Right atrium auricular region (tissue), 2 donors: Measurements from ENCODE around the gene AOC2. TPM values are rescaled to one million over a fixed set of nuclear protein-coding genes. Genes with fewer than 3 reads are reported as not detected.
"Not testable (repeated sequence)": the region's sequence is repeated elsewhere in the genome, so short reads cannot be mapped to it uniquely, and the experiment has no call there.

Experiments used
- DNase-seq: peaks from one replicate; pipeline ENCODE4 v3.0.0-alpha.2; 2019; ENCODE audit warnings: low spot score
- H3K27ac ChIP-seq, 2 donors: fragments of 200-600 bp; sonication (generic); 1 replicate in 1 of 2; 2 replicates in 1 of 2; pipeline ENCODE4 v1.5.1; 2016 to 2019
- H3K27me3 ChIP-seq, 2 donors: fragments of 200-600 bp; sonication (generic); one replicate each; pipeline versions ENCODE4 v1.5.1 to v1.6.0; 2017 to 2019
- H3K36me3 ChIP-seq: fragments of 200-600 bp; sonication (generic); one replicate; pipeline ENCODE4 v1.5.1; 2016
- H3K4me1 ChIP-seq, 2 donors: fragments of 200-600 bp; sonication (generic); one replicate each; pipeline versions ENCODE4 v1.5.1 to v1.6.0; 2017 to 2019
- H3K4me3 ChIP-seq, 2 donors: fragments of 200-600 bp; sonication (generic); 1 replicate in 1 of 2; 2 replicates in 1 of 2; pipeline ENCODE4 v1.5.1; 2017 to 2019; ENCODE audit warnings: mild to moderate bottlenecking in 1 of 2, moderate library complexity in 1 of 2
- H3K9me3 ChIP-seq, 2 donors: fragments of 200-600 bp; sonication (generic); one replicate each; pipeline ENCODE4 v1.5.1; 2019
- total RNA-seq, 2 donors: library from RNA; depleted of rRNA; stranded (reverse); fragments of >200 nt; gene quantifications; one replicate each; pipeline ENCODE4 v1.1.0, GENCODE V29; 2016
- TF ChIP-seq, protein P1 (sequence below), 2 donors: fragments of 200-600 bp; sonication (generic); IDR thresholded peaks; one replicate each; pipeline ENCODE4 v1.5.1; 2019; ENCODE audit warnings: antibody characterized with exemption in 2 of 2

The AOC2 gene
- total RNA-seq, 2 donors from 2014 or later, result 0.55 TPM; not detected in 1

DNA sequence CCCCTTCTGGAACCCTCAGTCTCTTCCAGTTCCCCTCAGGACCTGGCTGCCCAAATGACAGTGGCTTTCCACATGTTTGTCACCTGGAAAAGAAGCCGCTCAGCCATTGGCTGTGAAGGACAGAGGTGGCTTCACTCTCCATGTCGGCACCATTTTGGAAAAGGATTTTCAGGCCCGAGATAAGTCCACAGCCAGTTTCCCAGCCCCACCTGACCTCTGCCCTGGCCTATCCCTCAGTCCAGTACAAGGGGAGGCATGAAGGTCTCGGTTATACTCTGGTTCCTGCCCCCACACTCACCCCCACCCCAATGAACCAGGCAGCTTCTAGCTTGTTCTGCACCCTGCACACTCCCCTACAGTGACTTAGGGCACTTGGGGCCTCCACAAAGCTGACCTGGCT lies 21.8 kb downstream of the AOC2 start:
- Histone ChIP-seq H3K27me3 (no peaks in the 10 kb centered on the region), H3K4me3 (no peak overlapping the region), H3K4me1 (no peaks in the 10 kb centered on the region), H3K27ac (no peak overlapping the region), H3K9me3 (peaks cover 0 to 3% of the 10 kb centered on the region in 2 donors), H3K36me3 (no peaks in the 10 kb centered on the region)
- no peak for DNase-seq
- TF ChIP-seq, protein P1, sequence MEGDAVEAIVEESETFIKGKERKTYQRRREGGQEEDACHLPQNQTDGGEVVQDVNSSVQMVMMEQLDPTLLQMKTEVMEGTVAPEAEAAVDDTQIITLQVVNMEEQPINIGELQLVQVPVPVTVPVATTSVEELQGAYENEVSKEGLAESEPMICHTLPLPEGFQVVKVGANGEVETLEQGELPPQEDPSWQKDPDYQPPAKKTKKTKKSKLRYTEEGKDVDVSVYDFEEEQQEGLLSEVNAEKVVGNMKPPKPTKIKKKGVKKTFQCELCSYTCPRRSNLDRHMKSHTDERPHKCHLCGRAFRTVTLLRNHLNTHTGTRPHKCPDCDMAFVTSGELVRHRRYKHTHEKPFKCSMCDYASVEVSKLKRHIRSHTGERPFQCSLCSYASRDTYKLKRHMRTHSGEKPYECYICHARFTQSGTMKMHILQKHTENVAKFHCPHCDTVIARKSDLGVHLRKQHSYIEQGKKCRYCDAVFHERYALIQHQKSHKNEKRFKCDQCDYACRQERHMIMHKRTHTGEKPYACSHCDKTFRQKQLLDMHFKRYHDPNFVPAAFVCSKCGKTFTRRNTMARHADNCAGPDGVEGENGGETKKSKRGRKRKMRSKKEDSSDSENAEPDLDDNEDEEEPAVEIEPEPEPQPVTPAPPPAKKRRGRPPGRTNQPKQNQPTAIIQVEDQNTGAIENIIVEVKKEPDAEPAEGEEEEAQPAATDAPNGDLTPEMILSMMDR (IDR thresholded peaks at IDR 0.05), result no peak

DNA sequence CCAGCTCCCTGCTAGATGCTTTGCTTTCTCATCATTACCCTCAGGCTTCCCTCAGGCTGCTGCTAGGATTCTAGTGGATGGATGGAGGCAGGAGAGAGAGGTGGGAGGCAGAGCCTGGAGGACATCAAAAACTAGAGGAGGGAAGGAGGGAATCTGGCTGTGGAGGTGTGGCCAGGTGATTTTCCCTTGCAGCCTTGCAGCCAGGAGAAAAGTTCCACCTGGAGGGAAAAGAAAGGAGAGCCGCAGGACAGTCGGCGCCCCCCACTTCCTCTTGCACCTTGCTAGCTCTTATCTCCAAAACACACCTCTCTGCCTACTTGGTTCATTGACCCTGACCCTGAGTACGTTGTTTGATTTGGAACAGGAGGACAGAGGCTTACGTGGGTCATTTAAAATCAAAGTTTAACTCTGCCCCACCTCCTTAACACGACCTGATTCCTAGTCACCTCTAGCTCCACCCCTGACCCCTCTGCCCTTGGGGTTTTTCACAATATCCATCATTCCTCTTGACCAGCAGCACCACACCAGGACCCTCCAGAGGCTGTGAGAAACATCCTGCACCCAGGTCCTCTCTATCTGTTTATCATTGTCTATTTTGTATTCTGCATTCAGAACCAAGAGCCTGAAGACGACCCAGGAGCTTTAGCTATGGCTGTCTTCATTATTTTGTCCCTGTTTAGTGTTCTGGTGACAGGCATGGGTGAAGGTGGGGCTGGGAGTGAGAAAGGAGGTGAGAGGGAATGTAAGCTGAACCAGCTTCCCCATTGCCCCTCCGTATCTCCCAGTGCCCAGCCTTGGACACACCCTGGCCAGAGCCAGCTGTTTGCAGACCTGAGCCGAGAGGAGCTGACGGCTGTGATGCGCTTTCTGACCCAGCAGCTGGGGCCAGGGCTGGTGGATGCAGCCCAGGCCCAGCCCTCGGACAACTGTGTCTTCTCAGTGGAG lies 22.5 kb downstream of the AOC2 start:
- H3K4me3 ChIP-seq, result no peak overlapping the region
- H3K9me3 ChIP-seq, result peaks cover 0 to 3% of the 10 kb centered on the region in 2 donors
- H3K36me3 ChIP-seq, result no peaks in the 10 kb centered on the region
- no peak for DNase-seq
- H3K27me3 ChIP-seq, result no peaks in the 10 kb centered on the region
- TF ChIP-seq, protein P1 (IDR thresholded peaks at IDR 0.05), result no peak
- H3K4me1 ChIP-seq, result no peaks in the 10 kb centered on the region
- no peak overlapping the region for H3K27ac ChIP-seq

DNA sequence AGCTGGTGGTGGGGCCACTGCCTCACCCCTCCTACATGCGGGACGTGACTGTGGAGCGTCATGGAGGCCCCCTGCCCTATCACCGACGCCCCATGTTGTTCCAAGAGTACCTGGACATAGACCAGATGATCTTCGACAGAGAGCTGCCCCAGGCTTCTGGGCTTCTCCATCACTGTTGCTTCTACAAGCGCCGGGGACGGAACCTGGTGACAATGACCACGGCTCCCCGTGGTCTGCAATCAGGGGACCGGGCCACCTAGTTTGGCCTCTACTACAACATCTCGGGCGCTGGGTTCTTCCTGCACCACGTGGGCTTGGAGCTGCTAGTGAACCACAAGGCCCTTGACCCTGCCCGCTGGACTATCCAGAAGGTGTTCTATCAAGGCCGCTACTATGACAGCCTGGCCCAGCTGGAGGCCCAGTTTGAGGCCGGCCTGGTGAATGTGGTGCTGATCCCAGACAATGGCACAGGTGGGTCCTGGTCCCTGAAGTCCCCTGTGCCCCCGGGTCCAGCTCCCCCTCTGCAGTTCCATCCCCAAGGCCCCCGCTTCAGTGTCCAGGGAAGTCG lies 23.4 kb downstream of the AOC2 start:
- not testable (repeated sequence) for H3K9me3 ChIP-seq, H3K4me1 ChIP-seq, H3K36me3 ChIP-seq, H3K4me3 ChIP-seq, H3K27me3 ChIP-seq, DNase-seq, H3K27ac ChIP-seq

DNA sequence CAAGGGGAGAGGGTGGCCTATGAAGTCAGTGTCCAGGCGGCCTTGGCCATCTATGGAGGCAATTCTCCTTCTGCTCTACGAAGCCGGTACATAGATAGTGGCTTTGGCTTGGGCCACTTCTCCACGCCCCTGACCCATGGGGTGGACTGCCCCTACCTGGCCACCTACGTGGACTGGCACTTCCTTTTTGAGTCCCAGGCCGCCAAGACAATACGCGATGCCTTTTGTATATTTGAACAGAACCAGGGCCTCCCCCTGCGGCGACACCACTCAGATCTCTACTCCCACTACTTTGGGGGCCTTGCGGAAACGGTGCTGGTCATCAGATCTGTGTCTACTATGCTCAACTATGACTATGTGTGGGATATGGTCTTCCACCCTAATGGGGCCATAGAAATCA lies 24.0 kb downstream of the AOC2 start:
- TF ChIP-seq, protein P1 (IDR thresholded peaks at IDR 0.05), result no peak
- no peaks in the 10 kb centered on the region for H3K4me1 ChIP-seq
- DNase-seq, result no peak

DNA sequence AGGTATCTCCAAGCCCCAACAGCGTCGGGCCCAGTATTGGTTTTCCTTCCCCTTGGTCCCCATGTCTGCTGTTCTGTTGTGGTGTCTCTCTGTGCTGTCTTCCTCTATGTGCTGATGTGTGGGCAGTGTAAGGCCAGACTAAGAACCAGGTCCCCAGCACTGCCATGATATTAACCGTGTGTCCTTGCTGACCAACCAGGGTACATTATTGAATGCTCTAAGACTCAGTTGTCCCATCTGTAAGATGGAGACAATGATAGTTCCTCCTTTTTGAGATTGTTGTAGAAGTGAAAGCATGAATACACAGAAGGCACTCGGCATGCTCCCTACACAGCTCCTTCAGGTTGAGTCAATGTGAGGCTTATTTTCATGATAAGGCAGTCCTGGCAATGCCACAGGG lies 27.3 kb downstream of the AOC2 start:
- DNase-seq, result no peak
- TF ChIP-seq, protein P1 (IDR thresholded peaks at IDR 0.05), result no peak
- no peaks in the 10 kb centered on the region for H3K36me3 ChIP-seq

More for the DNA sequence above, 24.0 kb downstream of the AOC2 start:
- H3K27me3 ChIP-seq, result no peaks in the 10 kb centered on the region
- no peak overlapping the region for H3K4me3 ChIP-seq
- no peak overlapping the region for H3K27ac ChIP-seq
- H3K36me3 ChIP-seq, result no peaks in the 10 kb centered on the region
- peaks cover 0 to 3% of the 10 kb centered on the region in 2 donors for H3K9me3 ChIP-seq

DNA sequence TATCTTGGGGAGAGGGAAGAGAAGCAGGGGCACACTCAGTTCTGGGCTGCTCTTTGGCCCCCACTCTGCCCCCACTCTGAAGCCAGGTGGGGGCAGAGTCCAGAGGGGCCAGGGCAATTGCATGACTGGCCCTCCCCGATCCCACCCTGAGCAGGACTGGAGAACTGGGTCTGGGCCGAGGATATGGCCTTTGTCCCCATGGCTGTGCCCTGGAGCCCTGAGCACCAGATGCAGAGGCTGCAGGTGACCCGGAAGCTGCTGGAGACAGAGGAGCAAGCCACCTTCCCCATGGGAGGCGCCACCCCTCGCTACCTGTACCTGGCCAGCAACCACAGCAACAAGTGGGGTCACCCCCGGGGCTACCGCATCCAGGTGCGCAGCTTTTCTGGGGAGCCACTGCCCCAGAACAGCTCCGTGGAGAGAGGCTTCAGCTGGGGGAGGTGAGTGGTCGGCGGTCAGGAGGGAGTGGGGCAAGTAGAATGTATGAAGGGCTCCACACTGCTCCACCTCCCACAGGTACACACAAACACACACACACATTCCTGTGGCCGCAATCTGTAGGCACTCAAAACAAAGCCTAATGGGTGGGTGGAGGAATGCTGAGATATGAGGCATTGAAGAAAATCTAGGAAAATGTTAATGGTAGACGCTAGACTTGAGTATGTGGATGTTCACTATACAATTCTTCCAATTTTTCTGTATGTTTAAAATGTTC lies 28.0 kb downstream of the AOC2 start:
- H3K36me3 ChIP-seq, result no peaks in the 10 kb centered on the region
- H3K4me1 ChIP-seq, result no peaks in the 10 kb centered on the region
- H3K27ac ChIP-seq, result no peak overlapping the region
- no peak for DNase-seq
- TF ChIP-seq, protein P1 (IDR thresholded peaks at IDR 0.05), result no peak
- peaks cover 0 to 3% of the 10 kb centered on the region in 2 donors for H3K9me3 ChIP-seq
- no peaks in the 10 kb centered on the region for H3K27me3 ChIP-seq
- H3K4me3 ChIP-seq, result no peak overlapping the region

More for the DNA sequence above, 27.3 kb downstream of the AOC2 start:
- Histone ChIP-seq H3K27ac (no peak overlapping the region), H3K4me1 (no peaks in the 10 kb centered on the region), H3K9me3 (peaks cover 0 to 3% of the 10 kb centered on the region in 2 donors), H3K27me3 (no peaks in the 10 kb centered on the region), H3K4me3 (no peak overlapping the region)
